Nephron progenitor cell (in vitro differentiated cells): ENCODE data around the gene P2RY6.
A peak's percentile ranks its signal among the peaks of the same experiment; 100 is the strongest.

Experiments
- DNase-seq: peaks from one replicate; pipeline ENCODE4 v3.0.0; 2021
- H3K27ac Mint-ChIP-seq: 2 replicates; pipeline ENCODE4 v1.8.0; 2021; ENCODE audit warnings: mild to moderate bottlenecking, moderate library complexity, mixed read lengths
- H3K27me3 Mint-ChIP-seq: 2 replicates; pipeline ENCODE4 v1.8.0; 2021; ENCODE audit warnings: mild to moderate bottlenecking, low read depth, mixed read lengths; ENCODE audit not compliant: poor library complexity
- H3K36me3 Mint-ChIP-seq: 2 replicates; pipeline ENCODE4 v1.8.0; 2021; ENCODE audit warnings: low read depth, mixed read lengths
- H3K4me1 Mint-ChIP-seq: 2 replicates; pipeline ENCODE4 v1.8.0; 2021; ENCODE audit warnings: mixed read lengths
- H3K4me3 Mint-ChIP-seq: 2 replicates; pipeline ENCODE4 v1.8.0; 2021; ENCODE audit warnings: mild to moderate bottlenecking, moderate library complexity, mixed read lengths
- H3K9me3 Mint-ChIP-seq: 2 replicates; pipeline ENCODE4 v1.8.0; 2021; ENCODE audit warnings: mild to moderate bottlenecking, moderate library complexity, mixed read lengths
- CTCF ChIP-seq: fragments of 200-600 bp; sonication (generic); IDR thresholded peaks from 2 replicates; pipeline ENCODE4 v1.5.0; 2021; ENCODE audit warnings: antibody characterized with exemption

P2RY6 gene

GRCh38 chr11:73337846-73338245 lies 65.7 kb downstream of the P2RY6 start:
- H3K4me3 Mint-ChIP-seq: no peak overlapping the region
- peaks cover 14% of the 10 kb centered on the region for H3K36me3 Mint-ChIP-seq
- TF ChIP-seq CTCF: no peak
- peaks cover 20% of the 10 kb centered on the region for H3K27me3 Mint-ChIP-seq
- H3K4me1 Mint-ChIP-seq: peaks cover 83% of the 10 kb centered on the region
- no peak overlapping the region for H3K27ac Mint-ChIP-seq
- DNase-seq: no peak
- no peaks in the 10 kb centered on the region for H3K9me3 Mint-ChIP-seq

GRCh38 chr11:73338279-73338678 lies 66.1 kb downstream of the P2RY6 start:
- DNase-seq: no peak
- Mint-ChIP-seq H3K9me3 (no peaks in the 10 kb centered on the region), H3K27me3 (peaks cover 20% of the 10 kb centered on the region), H3K36me3 (peaks cover 14% of the 10 kb centered on the region), H3K4me3 (no peak overlapping the region), H3K27ac (no peak overlapping the region), H3K4me1 (peaks cover 80% of the 10 kb centered on the region)
- no peak for TF ChIP-seq CTCF

- Mint-ChIP-seq H3K9me3 (no peaks in the 10 kb centered on the region), H3K36me3 (peaks cover 14% of the 10 kb centered on the region), H3K4me3 (no peak overlapping the region), H3K27ac (no peak overlapping the region), H3K4me1 (peaks cover 79% of the 10 kb centered on the region), H3K27me3 (peaks cover 25% of the 10 kb centered on the region)
- no peak for TF ChIP-seq CTCF
- DNase-seq: no peak
These were observed 68.0 kb downstream of the P2RY6 start for GRCh38 chr11:73340164-73340563.

- no peak for TF ChIP-seq CTCF
- H3K27ac Mint-ChIP-seq: no peak overlapping the region
- H3K36me3 Mint-ChIP-seq: peaks cover 18% of the 10 kb centered on the region
- H3K9me3 Mint-ChIP-seq: no peaks in the 10 kb centered on the region
- peak overlapping the region; percentile 79 for H3K4me3 Mint-ChIP-seq
- peak; percentile 75 for DNase-seq
- peaks cover 26% of the 10 kb centered on the region for H3K27me3 Mint-ChIP-seq
- H3K4me1 Mint-ChIP-seq: peaks cover 69% of the 10 kb centered on the region
These were observed 70.5 kb downstream of the P2RY6 start for GRCh38 chr11:73342633-73343032.

GRCh38 chr11:73343076-73343873 lies 71.1 kb downstream of the P2RY6 start:
- peaks cover 63% of the 10 kb centered on the region for H3K4me1 Mint-ChIP-seq
- TF ChIP-seq CTCF: no peak
- peaks cover 26% of the 10 kb centered on the region for H3K27me3 Mint-ChIP-seq
- H3K9me3 Mint-ChIP-seq: no peaks in the 10 kb centered on the region
- H3K27ac Mint-ChIP-seq: no peak overlapping the region
- H3K36me3 Mint-ChIP-seq: peaks cover 22% of the 10 kb centered on the region
- DNase-seq: peak; percentile 44
- peak overlapping the region; percentile 69 for H3K4me3 Mint-ChIP-seq

GRCh38 chr11:73344191-73344607 lies 72.1 kb downstream of the P2RY6 start:
- H3K9me3 Mint-ChIP-seq: no peaks in the 10 kb centered on the region
- H3K27ac Mint-ChIP-seq: no peak overlapping the region
- peak overlapping the region; percentile 69 for H3K4me3 Mint-ChIP-seq
- DNase-seq: no peak
- H3K36me3 Mint-ChIP-seq: peaks cover 24% of the 10 kb centered on the region
- peaks cover 26% of the 10 kb centered on the region for H3K27me3 Mint-ChIP-seq
- TF ChIP-seq CTCF: no peak
- peaks cover 54% of the 10 kb centered on the region for H3K4me1 Mint-ChIP-seq
